ENCODE results near the gene MTHFSD. TPM values are rescaled to one million over a fixed set of nuclear protein-coding genes. Genes with fewer than 3 reads are reported as not detected.

MTHFSD gene
- total RNA-seq, 1 experiment from 2014 or later, result 18.8 TPM

DNA sequence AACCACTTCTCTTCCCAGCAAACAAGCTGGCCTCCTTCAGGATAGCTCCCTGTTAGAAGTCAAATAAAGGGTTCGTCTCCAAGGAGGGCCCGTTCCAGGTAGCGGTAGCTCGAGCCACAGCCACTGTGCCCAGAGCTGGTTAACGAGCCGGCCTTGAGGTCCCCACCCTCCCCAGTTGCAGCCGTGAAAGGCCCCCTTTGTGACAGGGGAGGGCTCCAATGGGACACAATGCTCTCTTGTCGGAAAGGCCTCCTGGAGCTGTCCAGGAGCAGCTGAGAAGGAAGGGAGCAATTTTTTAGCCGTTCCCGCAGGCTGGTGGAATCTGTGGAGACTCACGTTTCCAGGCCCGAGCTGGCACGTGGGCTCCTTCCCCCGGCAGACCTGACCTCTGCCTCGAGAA lies 74.6 kb downstream of the MTHFSD start:
- Histone ChIP-seq H3K4me3 (ENCODE audit: low read length) (no peak overlapping the region), H3K9me3 (ENCODE audit: low read length) (no peaks in the 10 kb centered on the region; the same call in 1 of the 2 replicates), H3K36me3 (ENCODE audit: insufficient read depth, low read length) (no peaks in the 10 kb centered on the region), H3K9me2 (replicated peaks; ENCODE audit: insufficient read depth, low read length) (no peaks in the 10 kb centered on the region), H4K20me1 (ENCODE audit: insufficient read depth, low read depth, low read length) (no peaks in the 10 kb centered on the region), H3K27ac (ENCODE audit: low read length) (no peak overlapping the region), H2AFZ (ENCODE audit: low read length) (no peak overlapping the region), H3K9ac (ENCODE audit: low read length) (no peak overlapping the region), H3K27me3 (ENCODE audit: low read length) (no peaks in the 10 kb centered on the region; the same call in 1 of the 2 replicates), H3K4me1 (ENCODE audit: low read length) (no peaks in the 10 kb centered on the region), H3K79me2 (ENCODE audit: low read length) (no peaks in the 10 kb centered on the region), H3K4me2 (ENCODE audit: low read depth, low read length, poor library complexity, severe bottlenecking) (no peak overlapping the region)
- no peak for DNase-seq

Other genes starting within 250 kb of the MTHFSD start
- gene FOXF1, start 44.7 kb downstream of the MTHFSD start, total RNA-seq (2014; rRNA removed; shearing (Covaris generic); ENCODE audit: low replicate concordance), result not detected in 2 replicates
- gene FOXC2, start 11.6 kb upstream of the MTHFSD start, total RNA-seq (2014; rRNA removed; shearing (Covaris generic); ENCODE audit: low replicate concordance), result 0.07 TPM in 1 of 2 replicates, not detected in the other
- not detected in 2 replicates for gene FOXL1, start 23.3 kb upstream of the MTHFSD start, total RNA-seq (2014; rRNA removed; shearing (Covaris generic); ENCODE audit: low replicate concordance)

Measured in Karpas-422 (cell line).